ENCODE data around the gene PLXDC2.
A peak's percentile ranks its signal among the peaks of the same experiment; 100 is the strongest.
"Not testable (repeated sequence)": the region's sequence is repeated elsewhere in the genome, so short reads cannot be mapped to it uniquely, and the experiment has no call there.

PLXDC2 gene

GRCh38 chr10:20029523-20029922, 213.3 kb downstream of the PLXDC2 start:
- no peak for DNase-seq

DNA sequence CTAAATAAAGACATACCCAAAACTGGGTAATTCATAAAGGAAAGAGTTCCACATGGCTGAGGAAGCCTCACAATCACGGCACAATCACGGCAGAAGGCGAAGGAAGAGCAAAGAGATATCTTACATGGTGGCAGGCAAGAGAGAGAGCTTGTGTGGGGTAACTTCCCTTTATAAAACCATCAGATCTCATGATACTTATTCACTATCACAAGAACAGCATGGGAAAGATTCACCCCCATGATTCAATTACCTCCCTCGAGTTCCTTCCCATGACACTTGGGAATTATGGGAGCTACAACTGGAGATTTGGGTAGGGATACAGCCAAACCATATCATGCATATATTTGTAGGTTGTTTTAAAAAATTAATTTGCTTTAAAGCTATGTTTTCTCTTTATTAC, 217.2 kb downstream of the PLXDC2 start:
- DNase-seq = no peak

GRCh38 chr10:20034732-20035131, 218.5 kb downstream of the PLXDC2 start:
- no peak for DNase-seq

DNA sequence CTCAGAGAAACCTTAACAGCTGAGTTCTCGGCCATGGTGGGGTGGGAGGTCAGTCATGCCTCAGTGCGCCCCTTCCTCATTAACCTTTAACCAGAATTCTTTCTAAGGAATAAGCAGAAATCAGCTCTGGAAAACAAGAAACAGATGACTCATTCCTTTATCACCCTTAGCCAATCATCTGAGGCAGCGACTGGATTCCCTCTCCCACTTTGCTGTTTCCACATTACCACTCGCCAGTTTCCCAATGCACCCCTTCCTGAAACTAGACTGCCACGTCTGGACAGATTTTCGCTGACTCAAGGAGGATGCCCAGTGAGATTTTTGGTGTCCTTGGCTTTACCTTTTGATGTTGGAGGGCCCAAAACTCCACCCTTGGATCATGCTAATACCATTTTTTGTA, 223.8 kb downstream of the PLXDC2 start:
- no peak for DNase-seq

DNA sequence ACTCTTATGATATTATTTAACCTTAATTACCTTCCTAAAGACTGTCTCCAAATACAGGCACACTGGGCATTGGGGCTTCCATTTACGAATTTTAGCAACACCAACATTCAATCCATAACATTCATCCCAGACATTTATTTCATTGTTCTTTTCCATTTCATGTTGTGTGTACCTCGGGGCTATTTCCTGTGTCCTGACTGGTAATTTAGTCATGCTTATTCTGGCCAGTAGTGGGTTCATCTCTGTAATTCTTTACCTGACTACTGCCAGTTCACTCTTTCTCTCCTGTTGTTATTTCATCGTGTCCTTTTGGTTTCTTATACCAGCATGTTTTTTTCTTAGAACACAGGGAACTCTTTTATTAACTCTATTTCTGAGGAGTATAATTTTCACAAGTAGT, 225.7 kb downstream of the PLXDC2 start:
- no peak for DNase-seq

DNA sequence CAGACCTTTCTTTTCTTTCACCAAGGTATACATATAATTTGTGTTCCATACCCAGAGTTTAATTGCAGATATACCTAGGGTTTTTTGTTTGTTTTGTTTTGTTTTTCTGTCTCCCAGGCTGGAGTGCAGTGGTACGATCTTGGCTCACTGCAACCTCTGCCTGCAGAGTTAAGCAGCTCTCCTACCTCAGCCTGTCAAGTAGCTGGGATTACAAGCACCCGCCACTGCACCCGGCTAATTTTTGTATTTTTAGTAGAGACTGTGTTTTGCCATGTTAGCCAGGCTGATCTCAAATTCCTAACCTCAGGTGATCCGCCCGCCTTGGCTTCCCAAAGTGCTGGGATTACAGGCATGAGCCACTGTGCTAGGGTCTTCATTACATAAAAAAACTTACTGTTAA, 228.9 kb downstream of the PLXDC2 start:
- not testable (repeated sequence) for DNase-seq

- DNase-seq = no peak
These were observed 231.9 kb downstream of the PLXDC2 start for GRCh38 chr10:20048161-20048560.

- DNase-seq = no peak
These were observed 241.9 kb downstream of the PLXDC2 start for GRCh38 chr10:20058135-20058534.

DNA sequence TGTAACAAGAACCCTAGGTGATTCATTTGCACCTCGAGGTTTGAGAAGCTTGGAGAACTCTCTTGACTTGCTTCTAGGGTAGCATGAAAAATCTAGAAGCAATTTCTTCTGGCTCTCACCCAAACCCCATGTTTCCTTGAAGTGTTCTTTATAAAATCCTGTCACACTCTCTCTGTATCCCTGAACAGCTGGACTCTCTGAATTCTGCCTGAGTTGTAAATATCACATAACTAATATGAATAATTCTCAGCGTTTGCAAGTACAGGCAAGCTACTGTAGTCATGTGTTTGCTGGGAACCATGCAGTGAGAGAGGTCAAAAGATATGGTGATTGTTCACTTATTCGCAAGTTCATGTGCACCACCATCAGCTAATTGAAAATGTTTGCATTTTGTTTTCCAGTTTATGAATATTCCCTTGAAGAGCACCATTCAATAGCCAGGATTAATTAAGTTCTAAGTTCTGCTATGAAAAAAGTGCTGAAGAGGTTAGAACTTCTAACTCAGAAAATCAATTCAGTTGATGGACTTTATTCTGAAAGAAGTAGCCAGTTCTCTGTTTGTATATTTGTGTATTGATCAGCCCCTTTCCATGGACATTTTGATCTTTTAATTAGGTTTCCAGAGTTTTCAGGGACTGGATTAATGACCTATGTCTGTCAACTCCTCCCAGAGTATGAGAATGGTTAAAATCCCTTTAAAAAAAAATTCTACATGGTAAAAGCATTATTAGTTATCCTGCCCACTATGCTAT, 243.0 kb downstream of the PLXDC2 start:
- DNase-seq = no peak

GRCh38 chr10:20065814-20066213, 249.6 kb downstream of the PLXDC2 start:
- DNase-seq = no peak

GRCh38 chr10:20073167-20073566, 256.9 kb downstream of the PLXDC2 start:
- DNase-seq = no peak

GRCh38 chr10:20075713-20076112, 259.5 kb downstream of the PLXDC2 start:
- no peak for DNase-seq

DNA sequence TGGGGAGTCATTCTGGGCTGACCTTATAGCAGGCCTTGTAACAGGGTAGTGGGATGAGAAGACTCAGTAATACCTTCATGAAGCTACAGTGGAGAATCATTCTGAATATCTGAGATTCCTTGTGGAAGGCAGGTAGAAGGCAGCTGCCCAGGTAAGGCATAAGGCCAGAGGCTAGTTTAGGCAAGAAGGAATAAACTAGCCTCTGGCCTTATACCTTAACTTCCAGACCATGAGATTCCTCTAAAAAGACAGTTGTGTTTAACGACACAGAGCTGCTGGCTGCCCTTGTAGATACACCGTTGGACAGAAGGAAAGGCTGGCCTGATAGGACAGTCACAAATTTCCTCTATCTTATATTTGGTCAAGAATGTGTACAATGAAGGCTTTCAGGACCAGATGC, 268.2 kb downstream of the PLXDC2 start:
- DNase-seq = no peak

- peak in 12 of 58 donors; percentile 1 to 15 (median 5) for DNase-seq
These were observed 268.9 kb downstream of the PLXDC2 start for GRCh38 chr10:20085115-20085514.

GRCh38 chr10:20087353-20087752, 271.1 kb downstream of the PLXDC2 start:
- no peak for DNase-seq

DNA sequence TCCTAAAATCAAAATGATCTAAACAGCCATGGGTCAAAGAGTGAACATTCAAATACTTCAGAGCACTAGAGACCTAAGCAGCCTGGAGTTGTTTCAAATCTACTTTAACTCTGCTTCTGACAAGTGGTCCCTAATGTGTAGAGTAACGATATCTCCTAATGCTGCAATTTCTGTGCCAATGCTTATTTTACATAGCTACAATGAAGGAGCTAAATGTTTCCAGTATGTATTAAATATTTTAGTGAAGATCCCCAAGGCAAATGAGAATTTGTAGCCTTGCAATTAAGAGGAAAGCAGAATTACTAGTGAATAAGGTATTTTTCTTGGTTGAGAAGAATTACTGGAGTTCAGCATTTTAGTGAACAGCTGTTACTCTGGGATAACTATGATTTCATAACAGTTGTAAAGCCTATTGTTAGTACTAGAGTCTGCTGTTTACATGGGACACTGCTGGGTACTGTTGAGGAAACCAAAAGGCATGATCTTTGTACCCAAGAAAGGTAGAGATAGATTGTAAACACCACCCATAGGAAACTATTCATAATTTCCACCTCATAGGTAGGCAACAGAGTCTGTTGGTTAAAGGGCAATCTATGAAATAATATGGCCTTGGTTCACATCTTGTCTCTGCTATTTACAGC, 271.9 kb downstream of the PLXDC2 start:
- DNase-seq = no peak

GRCh38 chr10:20089879-20090278, 273.6 kb downstream of the PLXDC2 start:
- DNase-seq = no peak

- DNase-seq = no peak
These were observed 274.6 kb downstream of the PLXDC2 start for GRCh38 chr10:20090831-20091230.

GRCh38 chr10:20091698-20092097, 275.5 kb downstream of the PLXDC2 start:
- DNase-seq = no peak

DNA sequence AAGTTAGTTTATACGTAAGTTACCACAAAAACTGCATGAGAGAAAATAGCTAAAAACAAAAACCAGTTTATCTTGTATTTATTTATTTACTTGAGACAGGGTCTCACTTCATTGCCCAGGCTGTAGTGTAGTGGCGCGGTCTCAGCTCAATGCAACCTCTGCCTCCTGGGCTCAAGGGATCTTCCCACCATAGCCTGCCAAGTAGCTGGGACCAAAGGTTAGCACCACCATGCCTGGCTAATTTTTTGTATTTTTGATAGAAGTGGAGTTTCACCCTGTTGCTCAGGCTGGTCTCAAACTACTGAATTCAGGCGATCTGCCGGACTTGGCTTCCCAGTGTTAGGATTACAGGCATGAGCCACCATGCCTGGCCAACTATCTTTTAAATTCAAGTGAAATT, 277.4 kb downstream of the PLXDC2 start:
- no peak for DNase-seq

- no peak for DNase-seq
These were observed 278.2 kb downstream of the PLXDC2 start for GRCh38 chr10:20094226-20094976.

DNA sequence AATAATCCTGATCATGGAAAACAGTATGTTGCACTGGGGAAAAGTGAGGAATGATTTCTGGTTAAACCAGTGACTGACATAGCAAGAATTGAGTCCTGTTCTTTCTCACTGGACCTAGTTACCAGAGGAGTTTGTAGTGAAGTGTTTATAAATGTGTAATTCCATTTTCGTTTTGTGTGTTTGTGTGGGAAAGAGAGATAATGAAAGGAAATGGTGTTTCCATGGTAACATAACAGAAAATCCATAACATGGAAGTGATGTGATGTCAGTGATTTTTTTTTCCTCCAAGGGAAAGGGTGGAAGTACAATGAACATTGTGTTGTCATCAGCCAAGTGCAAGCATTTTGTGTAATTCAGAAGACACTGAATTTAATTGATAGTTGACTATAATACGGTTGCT, 283.9 kb downstream of the PLXDC2 start:
- DNase-seq = no peak
